HepG2 (cell line): Measurements from ENCODE around the gene SUN5. TPM values are rescaled to one million over a fixed set of nuclear protein-coding genes. Genes with fewer than 3 reads are reported as not detected.

Experiments
- ATF7-NPFF ChIP-seq: sonication (generic); formaldehyde crosslinking; IDR thresholded peaks from 2 replicates; pipeline ENCODE4 v1.8.1; 2023; ENCODE audit warnings: mild to moderate bottlenecking, low read depth, missing genetic modification reagents, moderate library complexity
- GTF2F1 ChIP-seq: fragments of 150-350 bp; IDR thresholded peaks from 2 replicates; pipeline ENCODE4 v1.6.1; 2014; ENCODE audit warnings: low read length
- JARID2 ChIP-seq: sonication (generic); formaldehyde crosslinking; IDR thresholded peaks from 2 replicates; pipeline ENCODE4 v1.8.1; 2023; ENCODE audit warnings: missing genetic modification reagents, inconsistent platforms; ENCODE audit not compliant: insufficient replicate concordance
- MIER3 ChIP-seq: IDR thresholded peaks from 2 replicates; pipeline ENCODE4 v1.6.1; 2016; ENCODE audit warnings: missing compliant biosample characterization, borderline replicate concordance
- MYC ChIP-seq: sonication (generic); formaldehyde crosslinking; IDR thresholded peaks from 2 replicates; pipeline ENCODE4 v1.9.0; 2021; ENCODE audit warnings: missing genetic modification reagents, borderline replicate concordance
- THYN1 ChIP-seq: sonication (generic); formaldehyde crosslinking; IDR thresholded peaks from 2 replicates; pipeline ENCODE4 v1.8.1; 2023; ENCODE audit warnings: low read depth, mild to moderate bottlenecking, moderate library complexity, missing genetic modification reagents, borderline replicate concordance
- ZNF546 ChIP-seq: sonication (generic); formaldehyde crosslinking; conservative IDR thresholded peaks from 2 replicates; pipeline ENCODE4 v1.8.1; 2023; ENCODE audit warnings: mild to moderate bottlenecking, missing genetic modification reagents
- ZNF709 ChIP-seq: sonication (generic); formaldehyde crosslinking; IDR thresholded peaks from 2 replicates; pipeline ENCODE4 v1.5.0; 2020; ENCODE audit warnings: mild to moderate bottlenecking, missing genetic modification reagents
- ZNF773 ChIP-seq: sonication (generic); formaldehyde crosslinking; IDR thresholded peaks from 2 replicates; pipeline ENCODE4 v1.4.0; 2020; ENCODE audit warnings: missing genetic modification reagents, borderline replicate concordance
- polyA plus RNA-seq, 8 experiments: library from polyadenylated mRNA; depleted of rRNA in 3 of 8; stranded (reverse) in 7 of 8; unstranded in 1 of 8; fragments of >200 nt; fragmentation: Illumina TruSeq in 4 of 8; extraction: Trizol in 4 of 8; gene quantifications; 2 replicates each; pipeline versions ENCODE4 v1.2.1 to v1.2.3, GENCODE V29; 2011 to 2016; ENCODE audit warnings: low read depth in 4 of 8, missing spikeins in 1 of 8, mixed read lengths in 1 of 8; ENCODE audit not compliant: insufficient read depth in 1 of 8
- total RNA-seq, 5 experiments: library from RNA; depleted of rRNA; stranded (reverse); fragments of >200 nt; fragmentation: Illumina TruSeq; extraction: Trizol; gene quantifications; 2 replicates each; pipeline ENCODE4 v1.2.3, GENCODE V29; 2016; ENCODE audit warnings: low read depth in 1 of 5
- TF ChIP-seq, protein P1 (sequence below): sonication (generic); formaldehyde crosslinking; IDR thresholded peaks from 2 replicates; pipeline ENCODE4 v1.5.1; 2020; ENCODE audit warnings: missing genetic modification reagents, mild to moderate bottlenecking, borderline replicate concordance
- TF ChIP-seq, protein P2 (sequence below): IDR thresholded peaks from 2 replicates; pipeline ENCODE4 v1.4.0; 2020; ENCODE audit warnings: mild to moderate bottlenecking, missing genetic modification reagents
- TF ChIP-seq, protein P3 (sequence below): sonication (generic); formaldehyde crosslinking; IDR thresholded peaks from 2 replicates; pipeline ENCODE4; 2020; ENCODE audit warnings: missing genetic modification reagents, mild to moderate bottlenecking, borderline replicate concordance
- TF ChIP-seq, protein P4 (sequence below): sonication (generic); formaldehyde crosslinking; IDR thresholded peaks from 2 replicates; pipeline ENCODE4 v1.9.0; 2022; ENCODE audit warnings: missing genetic modification reagents, mild to moderate bottlenecking, borderline replicate concordance
- TF ChIP-seq, protein P5 (sequence below): sonication (generic); formaldehyde crosslinking; IDR thresholded peaks from 2 replicates; pipeline ENCODE4 v1.8.1; 2023; ENCODE audit warnings: mild to moderate bottlenecking, missing genetic modification reagents, borderline replicate concordance

SUN5 gene
- total and polyA plus RNA-seq, 2 of the 13 experiments (the other 11 are each of a cell fraction or from before 2014, with no cell fraction given) = not detected

DNA sequence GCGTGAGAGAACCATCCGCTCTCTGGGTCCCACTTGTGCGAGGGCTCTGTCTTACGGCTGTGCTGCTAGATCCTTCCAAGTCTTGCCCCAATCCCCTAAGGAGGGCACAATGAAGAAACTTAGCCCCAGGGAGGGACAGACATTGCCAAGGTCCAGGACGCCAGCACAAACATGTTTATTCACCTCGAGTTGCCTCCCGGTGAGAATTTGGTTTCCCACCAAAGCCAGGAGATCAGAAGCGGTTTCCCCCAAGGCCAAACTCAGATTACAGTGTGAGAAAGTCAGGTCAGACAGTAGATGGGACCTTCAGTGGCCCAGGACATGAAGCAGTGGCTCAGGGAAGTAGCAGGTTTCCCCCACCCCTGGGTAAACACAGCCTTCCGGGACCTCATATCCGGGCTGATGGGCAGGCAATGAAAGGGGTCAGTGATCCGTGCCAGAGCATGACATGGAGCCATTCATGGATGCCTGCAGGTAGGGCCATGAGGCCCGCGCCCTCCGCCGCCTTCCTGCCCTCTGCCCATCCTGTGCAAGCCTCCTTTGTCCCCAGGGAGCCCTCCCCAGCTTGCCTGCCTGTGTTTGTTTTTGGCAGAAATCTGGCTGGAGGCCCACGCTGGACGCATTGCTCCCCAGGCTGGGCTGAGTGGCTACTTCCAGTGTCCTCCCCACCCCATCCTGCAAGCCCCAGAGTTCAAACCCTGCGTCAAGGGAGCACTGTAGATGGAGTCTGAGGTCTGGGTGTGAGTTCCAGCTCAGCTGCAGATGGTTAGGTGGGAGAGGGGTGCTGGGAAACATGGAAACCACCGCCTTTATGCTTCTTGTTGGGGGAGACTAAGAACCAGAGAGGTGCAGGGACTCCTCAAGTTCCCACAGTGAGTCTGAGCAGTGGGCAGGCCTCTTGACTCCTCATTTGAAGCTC, 5.2 kb upstream of the SUN5 start (continued):
- TF ChIP-seq, protein P1, sequence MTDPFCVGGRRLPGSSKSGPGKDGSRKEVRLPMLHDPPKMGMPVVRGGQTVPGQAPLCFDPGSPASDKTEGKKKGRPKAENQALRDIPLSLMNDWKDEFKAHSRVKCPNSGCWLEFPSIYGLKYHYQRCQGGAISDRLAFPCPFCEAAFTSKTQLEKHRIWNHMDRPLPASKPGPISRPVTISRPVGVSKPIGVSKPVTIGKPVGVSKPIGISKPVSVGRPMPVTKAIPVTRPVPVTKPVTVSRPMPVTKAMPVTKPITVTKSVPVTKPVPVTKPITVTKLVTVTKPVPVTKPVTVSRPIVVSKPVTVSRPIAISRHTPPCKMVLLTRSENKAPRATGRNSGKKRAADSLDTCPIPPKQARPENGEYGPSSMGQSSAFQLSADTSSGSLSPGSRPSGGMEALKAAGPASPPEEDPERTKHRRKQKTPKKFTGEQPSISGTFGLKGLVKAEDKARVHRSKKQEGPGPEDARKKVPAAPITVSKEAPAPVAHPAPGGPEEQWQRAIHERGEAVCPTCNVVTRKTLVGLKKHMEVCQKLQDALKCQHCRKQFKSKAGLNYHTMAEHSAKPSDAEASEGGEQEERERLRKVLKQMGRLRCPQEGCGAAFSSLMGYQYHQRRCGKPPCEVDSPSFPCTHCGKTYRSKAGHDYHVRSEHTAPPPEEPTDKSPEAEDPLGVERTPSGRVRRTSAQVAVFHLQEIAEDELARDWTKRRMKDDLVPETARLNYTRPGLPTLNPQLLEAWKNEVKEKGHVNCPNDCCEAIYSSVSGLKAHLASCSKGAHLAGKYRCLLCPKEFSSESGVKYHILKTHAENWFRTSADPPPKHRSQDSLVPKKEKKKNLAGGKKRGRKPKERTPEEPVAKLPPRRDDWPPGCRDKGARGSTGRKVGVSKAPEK (CRISPR knock-in tag) = no peak; the same call in 1 of the 2 replicates
- TF ChIP-seq GTF2F1 = no peak
- peak; percentile 88 for TF ChIP-seq ZNF709 (CRISPR knock-in tag)
- TF ChIP-seq ZNF546 = no peak; the same call in 1 of the 2 replicates
- peak; percentile 37 for TF ChIP-seq JARID2 (CRISPR knock-in tag)
- TF ChIP-seq, protein P2, sequence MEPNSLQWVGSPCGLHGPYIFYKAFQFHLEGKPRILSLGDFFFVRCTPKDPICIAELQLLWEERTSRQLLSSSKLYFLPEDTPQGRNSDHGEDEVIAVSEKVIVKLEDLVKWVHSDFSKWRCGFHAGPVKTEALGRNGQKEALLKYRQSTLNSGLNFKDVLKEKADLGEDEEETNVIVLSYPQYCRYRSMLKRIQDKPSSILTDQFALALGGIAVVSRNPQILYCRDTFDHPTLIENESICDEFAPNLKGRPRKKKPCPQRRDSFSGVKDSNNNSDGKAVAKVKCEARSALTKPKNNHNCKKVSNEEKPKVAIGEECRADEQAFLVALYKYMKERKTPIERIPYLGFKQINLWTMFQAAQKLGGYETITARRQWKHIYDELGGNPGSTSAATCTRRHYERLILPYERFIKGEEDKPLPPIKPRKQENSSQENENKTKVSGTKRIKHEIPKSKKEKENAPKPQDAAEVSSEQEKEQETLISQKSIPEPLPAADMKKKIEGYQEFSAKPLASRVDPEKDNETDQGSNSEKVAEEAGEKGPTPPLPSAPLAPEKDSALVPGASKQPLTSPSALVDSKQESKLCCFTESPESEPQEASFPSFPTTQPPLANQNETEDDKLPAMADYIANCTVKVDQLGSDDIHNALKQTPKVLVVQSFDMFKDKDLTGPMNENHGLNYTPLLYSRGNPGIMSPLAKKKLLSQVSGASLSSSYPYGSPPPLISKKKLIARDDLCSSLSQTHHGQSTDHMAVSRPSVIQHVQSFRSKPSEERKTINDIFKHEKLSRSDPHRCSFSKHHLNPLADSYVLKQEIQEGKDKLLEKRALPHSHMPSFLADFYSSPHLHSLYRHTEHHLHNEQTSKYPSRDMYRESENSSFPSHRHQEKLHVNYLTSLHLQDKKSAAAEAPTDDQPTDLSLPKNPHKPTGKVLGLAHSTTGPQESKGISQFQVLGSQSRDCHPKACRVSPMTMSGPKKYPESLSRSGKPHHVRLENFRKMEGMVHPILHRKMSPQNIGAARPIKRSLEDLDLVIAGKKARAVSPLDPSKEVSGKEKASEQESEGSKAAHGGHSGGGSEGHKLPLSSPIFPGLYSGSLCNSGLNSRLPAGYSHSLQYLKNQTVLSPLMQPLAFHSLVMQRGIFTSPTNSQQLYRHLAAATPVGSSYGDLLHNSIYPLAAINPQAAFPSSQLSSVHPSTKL (CRISPR knock-in tag) = peak; percentile 99
- peak; percentile 97 for TF ChIP-seq MYC
- TF ChIP-seq MIER3 (CRISPR knock-in tag) = peak; percentile 99
- TF ChIP-seq, protein P3, sequence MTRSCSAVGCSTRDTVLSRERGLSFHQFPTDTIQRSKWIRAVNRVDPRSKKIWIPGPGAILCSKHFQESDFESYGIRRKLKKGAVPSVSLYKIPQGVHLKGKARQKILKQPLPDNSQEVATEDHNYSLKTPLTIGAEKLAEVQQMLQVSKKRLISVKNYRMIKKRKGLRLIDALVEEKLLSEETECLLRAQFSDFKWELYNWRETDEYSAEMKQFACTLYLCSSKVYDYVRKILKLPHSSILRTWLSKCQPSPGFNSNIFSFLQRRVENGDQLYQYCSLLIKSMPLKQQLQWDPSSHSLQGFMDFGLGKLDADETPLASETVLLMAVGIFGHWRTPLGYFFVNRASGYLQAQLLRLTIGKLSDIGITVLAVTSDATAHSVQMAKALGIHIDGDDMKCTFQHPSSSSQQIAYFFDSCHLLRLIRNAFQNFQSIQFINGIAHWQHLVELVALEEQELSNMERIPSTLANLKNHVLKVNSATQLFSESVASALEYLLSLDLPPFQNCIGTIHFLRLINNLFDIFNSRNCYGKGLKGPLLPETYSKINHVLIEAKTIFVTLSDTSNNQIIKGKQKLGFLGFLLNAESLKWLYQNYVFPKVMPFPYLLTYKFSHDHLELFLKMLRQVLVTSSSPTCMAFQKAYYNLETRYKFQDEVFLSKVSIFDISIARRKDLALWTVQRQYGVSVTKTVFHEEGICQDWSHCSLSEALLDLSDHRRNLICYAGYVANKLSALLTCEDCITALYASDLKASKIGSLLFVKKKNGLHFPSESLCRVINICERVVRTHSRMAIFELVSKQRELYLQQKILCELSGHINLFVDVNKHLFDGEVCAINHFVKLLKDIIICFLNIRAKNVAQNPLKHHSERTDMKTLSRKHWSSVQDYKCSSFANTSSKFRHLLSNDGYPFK (CRISPR knock-in tag) = peak; percentile 81; the same call in 1 of the 2 replicates
- TF ChIP-seq, protein P4, sequence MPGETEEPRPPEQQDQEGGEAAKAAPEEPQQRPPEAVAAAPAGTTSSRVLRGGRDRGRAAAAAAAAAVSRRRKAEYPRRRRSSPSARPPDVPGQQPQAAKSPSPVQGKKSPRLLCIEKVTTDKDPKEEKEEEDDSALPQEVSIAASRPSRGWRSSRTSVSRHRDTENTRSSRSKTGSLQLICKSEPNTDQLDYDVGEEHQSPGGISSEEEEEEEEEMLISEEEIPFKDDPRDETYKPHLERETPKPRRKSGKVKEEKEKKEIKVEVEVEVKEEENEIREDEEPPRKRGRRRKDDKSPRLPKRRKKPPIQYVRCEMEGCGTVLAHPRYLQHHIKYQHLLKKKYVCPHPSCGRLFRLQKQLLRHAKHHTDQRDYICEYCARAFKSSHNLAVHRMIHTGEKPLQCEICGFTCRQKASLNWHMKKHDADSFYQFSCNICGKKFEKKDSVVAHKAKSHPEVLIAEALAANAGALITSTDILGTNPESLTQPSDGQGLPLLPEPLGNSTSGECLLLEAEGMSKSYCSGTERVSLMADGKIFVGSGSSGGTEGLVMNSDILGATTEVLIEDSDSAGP (CRISPR knock-in tag) = peak; percentile 96
- peak; percentile 94; the same call in 1 of the 2 replicates for TF ChIP-seq THYN1 (CRISPR knock-in tag)
- TF ChIP-seq, protein P5, sequence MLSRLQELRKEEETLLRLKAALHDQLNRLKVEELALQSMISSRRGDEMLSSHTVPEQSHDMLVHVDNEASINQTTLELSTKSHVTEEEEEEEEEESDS (CRISPR knock-in tag) = peak; percentile 82; the same call in 1 of the 2 replicates
- TF ChIP-seq ATF7-NPFF = peak; percentile 93
- TF ChIP-seq ZNF773 (CRISPR knock-in tag) = no peak
